Loucy (cell line): Measurements from ENCODE around the gene PPP4C.
"Not testable (repeated sequence)": the region's sequence is repeated elsewhere in the genome, so short reads cannot be mapped to it uniquely, and the experiment has no call there.

Experiments used
- CTCF ChIP-seq: fragments of 200-600 bp; sonication (generic); conservative IDR thresholded peaks from 2 replicates; pipeline ENCODE4 v1.5.1; 2014; ENCODE audit warnings: mild to moderate bottlenecking, antibody characterized with exemption, low read length
- EZH2phosphoT487 ChIP-seq: fragments of 200-600 bp; IDR thresholded peaks from 2 replicates; pipeline ENCODE4 v1.6.1; 2018; ENCODE audit warnings: antibody characterized with exemption, mild to moderate bottlenecking, moderate library complexity, borderline replicate concordance

DNA sequence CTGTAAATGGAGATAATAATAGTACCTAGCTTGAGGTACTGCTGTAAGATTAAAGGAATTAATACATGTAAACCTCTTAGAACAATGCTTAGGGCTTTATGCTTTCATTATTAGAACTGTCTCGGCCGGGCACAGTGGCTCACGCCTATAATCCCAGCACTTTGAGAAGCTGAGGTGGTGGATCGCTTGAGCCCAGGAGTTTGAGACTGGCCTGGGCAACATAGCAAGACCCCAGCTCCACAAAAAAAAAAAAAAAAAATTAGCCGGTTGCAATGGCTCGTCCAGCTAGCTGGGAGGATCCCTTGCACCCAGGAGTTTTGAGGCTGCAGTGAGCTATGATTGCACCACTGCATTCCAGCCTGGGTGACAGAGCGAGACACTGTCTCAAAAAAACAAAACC is 39.0 kb downstream of the PPP4C start:
- not testable (repeated sequence) for TF ChIP-seq CTCF, EZH2phosphoT487
